Caco-2 (cell line): Measurements from ENCODE around the gene KIF26B. TPM values are rescaled to one million over a fixed set of nuclear protein-coding genes. Genes with fewer than 3 reads are reported as not detected.

Source experiments
- BruUV-seq: library from RNA; stranded (reverse); fragments of 400-500 nt; replicated peaks from 2 replicates; lab custom pipeline; 2021; lab: Mats Ljungman, UMichigan
- CTCF ChIA-PET: fragments of 300-600 bp; sonication (Branson Sonifier 250); formaldehyde crosslinking; loops from one replicate; lab custom pipeline; 2022; ENCODE audit warnings: antibody characterized with exemption; lab: Charles Lee
- POLR2A ChIA-PET: fragments of 300-600 bp; sonication (Branson Sonifier 250); formaldehyde crosslinking; loops from one replicate; lab custom pipeline; 2022; ENCODE audit warnings: antibody characterized with exemption; lab: Charles Lee
- DNase-seq, 2 experiments: peaks; one replicate each; pipeline versions ENCODE4 v3.0.0 to v3.0.0-alpha.2; 2020 to 2022
- H3K27me3 ChIP-seq: replicated peaks from 2 replicates; pipeline ENCODE4 v1.6.0; 2011; ENCODE audit warnings: low read length; ENCODE audit not compliant: control insufficient read depth, insufficient read depth
- H3K36me3 ChIP-seq: 2 replicates; pipeline ENCODE4 v1.5.1; 2011; ENCODE audit warnings: low read length; ENCODE audit not compliant: control insufficient read depth, insufficient read depth
- H3K4me1 ChIP-seq: fragments of 250-450 bp; sonication (Bioruptor Pico); 2 replicates; pipeline ENCODE4 v1.5.1; 2020; ENCODE audit warnings: mild to moderate bottlenecking
- H3K4me3 ChIP-seq: 2 replicates; pipeline ENCODE4 v1.5.1; 2011; ENCODE audit warnings: low read depth, mild to moderate bottlenecking, control low read depth, low read length
- H3K9me3 ChIP-seq: fragments of 250-450 bp; sonication (Bioruptor Pico); 2 replicates; pipeline ENCODE4 v1.5.1; 2020; ENCODE audit warnings: mild to moderate bottlenecking, moderate library complexity
- H3K27ac Mint-ChIP-seq: one replicate; pipeline ENCODE4 v1.8.0; 2022; ENCODE audit warnings: mixed read lengths; ENCODE audit not compliant: unreplicated experiment
- H3K27me3 Mint-ChIP-seq: one replicate; pipeline ENCODE4 v1.8.0; 2022; ENCODE audit warnings: mixed read lengths; ENCODE audit not compliant: insufficient read depth, unreplicated experiment
- H3K36me3 Mint-ChIP-seq: one replicate; pipeline ENCODE4 v1.8.0; 2022; ENCODE audit warnings: mild to moderate bottlenecking, mixed read lengths; ENCODE audit not compliant: insufficient read depth, unreplicated experiment
- H3K4me1 Mint-ChIP-seq: one replicate; pipeline ENCODE4 v1.8.0; 2022; ENCODE audit warnings: low read depth, mixed read lengths; ENCODE audit not compliant: unreplicated experiment
- H3K4me3 Mint-ChIP-seq: one replicate; pipeline ENCODE4 v1.8.0; 2022; ENCODE audit warnings: mild to moderate bottlenecking, moderate library complexity, mixed read lengths; ENCODE audit not compliant: unreplicated experiment
- H3K9me3 Mint-ChIP-seq: one replicate; pipeline ENCODE4 v1.8.0; 2022; ENCODE audit warnings: mixed read lengths; ENCODE audit not compliant: unreplicated experiment
- CTCF ChIP-seq, 2 experiments: fragments of 200-600 bp in 1 of 2; IDR thresholded peaks; 1 replicate in 1 of 2; 2 replicates in 1 of 2; pipeline versions ENCODE4 v1.5.1 to v1.8.0; 2011 to 2022; ENCODE audit warnings: antibody characterized with exemption in 1 of 2, control low read depth in 1 of 2, inconsistent platforms in 1 of 2, low read depth in 1 of 2, low read length in 1 of 2, mild to moderate bottlenecking in 1 of 2, moderate library complexity in 1 of 2; ENCODE audit not compliant: insufficient read depth in 1 of 2, severe bottlenecking in 1 of 2, unreplicated experiment in 1 of 2
- intact Hi-C: fragments of 100-400 bp; cut with micrococcal nuclease; formaldehyde crosslinking; loops from one replicate; pipeline ENCODE4 v1.10.0; 2022; ENCODE audit not compliant: unreplicated experiment
- total RNA-seq: library from RNA; stranded (reverse); gene quantifications from 2 replicates; pipeline ENCODE4 v1.2.3, GENCODE V29; 2022

The KIF26B gene
- total RNA-seq, 1 experiment from 2014 or later = 4.9 TPM

DNA sequence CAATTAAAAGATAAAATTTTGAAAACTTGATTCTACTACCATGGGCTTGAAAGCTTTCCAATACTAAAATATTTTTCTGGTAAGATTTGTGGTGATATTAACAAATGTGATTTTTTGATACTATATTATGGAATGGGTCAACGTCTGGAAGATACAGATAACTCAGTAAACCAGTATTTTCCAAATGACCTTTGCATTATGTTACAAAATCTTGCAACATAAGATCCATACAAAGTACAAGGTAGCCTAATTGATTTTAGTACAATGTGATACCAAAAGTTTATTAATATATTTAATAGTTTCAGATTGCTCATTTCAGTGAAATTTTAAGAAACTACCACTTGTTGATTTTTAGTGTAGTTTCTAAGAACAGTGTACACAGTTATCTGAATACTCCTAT, 236.2 kb downstream of the KIF26B start:
- POLR2A ChIA-PET = no interaction called here
- no peak for DNase-seq
- H3K36me3 Mint-ChIP-seq = no peaks in the 10 kb centered on the region
- Histone ChIP-seq H3K4me1 (peaks cover 12% of the 10 kb centered on the region), H3K36me3 (no peaks in the 10 kb centered on the region), H3K4me3 (no peak overlapping the region), H3K9me3 (no peaks in the 10 kb centered on the region; the same call in 1 of the 2 replicates), H3K27me3 (no peaks in the 10 kb centered on the region)
- intact Hi-C loops = no loop called here
- no peak overlapping the region for H3K27ac Mint-ChIP-seq
- no peaks in the 10 kb centered on the region for H3K27me3 Mint-ChIP-seq
- no peak for TF ChIP-seq CTCF (IDR thresholded peaks at IDR 0.05; ENCODE audit: insufficient read depth in 1 of 2, low read depth in 1 of 2, low read length in 1 of 2, severe bottlenecking in 1 of 2, unreplicated experiment in 1 of 2)
- no peaks in the 10 kb centered on the region for H3K9me3 Mint-ChIP-seq
- BruUV-seq = no TSS peak
- H3K4me3 Mint-ChIP-seq = no peak overlapping the region
- H3K4me1 Mint-ChIP-seq = peaks cover 7% of the 10 kb centered on the region
- CTCF ChIA-PET = no interaction called here

DNA sequence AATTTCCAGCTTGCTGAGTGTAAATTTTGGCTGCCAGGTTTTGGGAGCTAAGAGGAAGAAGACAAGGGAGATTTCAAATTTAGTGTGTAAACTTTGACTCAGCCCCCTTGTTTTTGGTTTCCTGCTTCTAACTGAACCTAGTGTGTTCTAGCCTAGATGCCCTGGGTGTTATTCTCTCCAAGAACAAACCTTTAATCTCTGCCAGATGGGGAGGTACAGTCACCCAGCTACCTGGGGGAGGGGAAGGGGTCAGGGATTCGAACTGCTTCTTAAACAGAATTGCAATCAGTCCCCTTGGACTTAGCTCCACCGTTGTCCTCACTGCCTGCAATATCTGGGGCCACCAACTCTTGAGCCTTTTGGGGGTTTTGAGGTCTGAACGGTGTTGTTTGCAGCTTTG, 238.9 kb downstream of the KIF26B start:
- BruUV-seq = no TSS peak
- Mint-ChIP-seq H3K27me3 (no peaks in the 10 kb centered on the region), H3K9me3 (no peaks in the 10 kb centered on the region), H3K36me3 (peaks cover 12% of the 10 kb centered on the region), H3K27ac (no peak overlapping the region), H3K4me1 (peaks cover 24% of the 10 kb centered on the region), H3K4me3 (no peak overlapping the region)
- ChIA-PET POLR2A (no interaction called here), CTCF (no interaction called here)
- no peaks in the 10 kb centered on the region for H3K27me3 ChIP-seq
- H3K36me3 ChIP-seq = no peaks in the 10 kb centered on the region
- intact Hi-C loops = no loop called here
- H3K4me3 ChIP-seq = no peak overlapping the region
- no peak for TF ChIP-seq CTCF (IDR thresholded peaks at IDR 0.05; ENCODE audit: insufficient read depth in 1 of 2, low read depth in 1 of 2, low read length in 1 of 2, severe bottlenecking in 1 of 2, unreplicated experiment in 1 of 2)
- no peaks in the 10 kb centered on the region; the same call in 1 of the 2 replicates for H3K9me3 ChIP-seq
- DNase-seq = no peak
- H3K4me1 ChIP-seq = peaks cover 32% of the 10 kb centered on the region

DNA sequence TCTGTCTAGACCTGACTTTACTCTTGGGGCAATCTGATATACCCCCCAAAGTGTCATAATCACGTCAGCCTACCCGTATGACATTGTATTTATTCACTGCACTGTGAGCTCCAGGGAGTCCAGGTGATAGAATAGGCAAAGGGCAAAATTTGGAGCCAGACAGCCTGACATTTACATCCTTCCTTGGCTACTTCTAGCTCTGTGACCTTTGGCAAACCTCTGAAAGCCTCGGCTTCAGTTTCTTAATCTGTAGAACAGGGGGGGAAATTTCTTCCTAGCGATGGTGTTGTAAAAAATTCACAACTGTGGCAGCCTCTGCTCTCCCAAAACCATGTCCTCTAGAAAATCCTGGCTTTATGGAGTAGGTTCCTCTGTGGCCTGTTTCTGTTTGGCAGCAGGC, 240.9 kb downstream of the KIF26B start:
- Histone ChIP-seq H3K36me3 (no peaks in the 10 kb centered on the region), H3K4me1 (peaks cover 46% of the 10 kb centered on the region), H3K9me3 (no peaks in the 10 kb centered on the region; the same call in 1 of the 2 replicates), H3K27me3 (no peaks in the 10 kb centered on the region), H3K4me3 (no peak overlapping the region)
- Mint-ChIP-seq H3K36me3 (peaks cover 12% of the 10 kb centered on the region), H3K4me3 (no peak overlapping the region), H3K27ac (no peak overlapping the region), H3K4me1 (peaks cover 33% of the 10 kb centered on the region), H3K27me3 (no peaks in the 10 kb centered on the region), H3K9me3 (no peaks in the 10 kb centered on the region)
- no peak for TF ChIP-seq CTCF (IDR thresholded peaks at IDR 0.05; ENCODE audit: insufficient read depth in 1 of 2, low read depth in 1 of 2, low read length in 1 of 2, severe bottlenecking in 1 of 2, unreplicated experiment in 1 of 2)
- ChIA-PET CTCF (interaction anchor here (0.6 kb wide), 1 partner anchor 798 kb away, joined by 3 read pairs; no protein-coding TSS in a partner anchor), POLR2A (no interaction called here)
- no TSS peak for BruUV-seq
- intact Hi-C loops = loop anchor here (5.0 kb wide), 3 partner anchors 122 to 417 kb away; no protein-coding TSS in a partner anchor
- DNase-seq = no peak
